ENCODE data around the gene CX3CL1. TPM values are rescaled to one million over a fixed set of nuclear protein-coding genes. Genes with fewer than 3 reads are reported as not detected.

CX3CL1 gene
- total and polyA plus RNA-seq, 2 of the 13 experiments (the other 11 are each of a cell fraction or from before 2014, with no cell fraction given) = 57.3 to 60.8 TPM

GRCh38 chr16:57372372-57373116 lies at the start of gene CX3CL1 (continued):
- TF ChIP-seq FOXP4 (CRISPR knock-in tag; IDR thresholded peaks at IDR 0.05) (peak; percentile 96), CTCF (CRISPR knock-in tag; IDR thresholded peaks at IDR 0.05) (peak; percentile 59), ZNF543 (CRISPR knock-in tag; IDR thresholded peaks at IDR 0.05) (peak; percentile 92), REPIN1 (CRISPR knock-in tag; IDR thresholded peaks at IDR 0.05; ENCODE audit: borderline replicate concordance, low read depth) (no peak; the same call in 1 of the 2 replicates), ZNF616 (CRISPR knock-in tag; IDR thresholded peaks at IDR 0.05; ENCODE audit: low read depth) (no peak; the same call in 1 of the 2 replicates), MED1 (CRISPR knock-in tag; IDR thresholded peaks at IDR 0.05) (0 out of 2 replicates have a peak, but pooled peaks have one; percentile 12), GLMP (CRISPR knock-in tag; IDR thresholded peaks at IDR 0.05; ENCODE audit: borderline replicate concordance) (no peak), SAP130 (CRISPR knock-in tag; IDR thresholded peaks at IDR 0.05; ENCODE audit: low read depth) (peak; percentile 96; the same call in 1 of the 2 replicates), ZNF558 (CRISPR knock-in tag; IDR thresholded peaks at IDR 0.05; ENCODE audit: borderline replicate concordance) (no peak), ZNF644 (CRISPR knock-in tag; IDR thresholded peaks at IDR 0.05; ENCODE audit: low read depth) (peak; percentile 6; the same call in 1 of the 2 replicates), ZNF781 (CRISPR knock-in tag; IDR thresholded peaks at IDR 0.05; ENCODE audit: borderline replicate concordance, not compliant biosample characterization) (peak; percentile 75), ZNF768 (CRISPR knock-in tag; IDR thresholded peaks at IDR 0.05) (peak; percentile 50; the same call in 1 of the 2 replicates), PREB (CRISPR knock-in tag; IDR thresholded peaks at IDR 0.05) (no peak), MTA1 (CRISPR knock-in tag; IDR thresholded peaks at IDR 0.05; ENCODE audit: borderline replicate concordance) (peak; percentile 98), ZFP1 (CRISPR knock-in tag; IDR thresholded peaks at IDR 0.05) (peak; percentile 90), PATZ1 (CRISPR knock-in tag; IDR thresholded peaks at IDR 0.05) (peak; percentile 90), ZNF431 (CRISPR knock-in tag; IDR thresholded peaks at IDR 0.05; ENCODE audit: borderline replicate concordance, low read depth) (peak; percentile 60), RFX1 (IDR thresholded peaks at IDR 0.05) (no peak)
- TF ChIP-seq, protein P1, sequence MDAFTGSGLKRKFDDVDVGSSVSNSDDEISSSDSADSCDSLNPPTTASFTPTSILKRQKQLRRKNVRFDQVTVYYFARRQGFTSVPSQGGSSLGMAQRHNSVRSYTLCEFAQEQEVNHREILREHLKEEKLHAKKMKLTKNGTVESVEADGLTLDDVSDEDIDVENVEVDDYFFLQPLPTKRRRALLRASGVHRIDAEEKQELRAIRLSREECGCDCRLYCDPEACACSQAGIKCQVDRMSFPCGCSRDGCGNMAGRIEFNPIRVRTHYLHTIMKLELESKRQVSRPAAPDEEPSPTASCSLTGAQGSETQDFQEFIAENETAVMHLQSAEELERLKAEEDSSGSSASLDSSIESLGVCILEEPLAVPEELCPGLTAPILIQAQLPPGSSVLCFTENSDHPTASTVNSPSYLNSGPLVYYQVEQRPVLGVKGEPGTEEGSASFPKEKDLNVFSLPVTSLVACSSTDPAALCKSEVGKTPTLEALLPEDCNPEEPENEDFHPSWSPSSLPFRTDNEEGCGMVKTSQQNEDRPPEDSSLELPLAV (CRISPR knock-in tag; conservative IDR thresholded peaks at IDR 0.05; ENCODE audit: low read depth) = 0 out of 2 replicates have a peak, but pooled peaks have one; percentile 55

Measured in HepG2 (cell line).